ENCODE results near the gene LDLRAD3.

LDLRAD3 gene

DNA sequence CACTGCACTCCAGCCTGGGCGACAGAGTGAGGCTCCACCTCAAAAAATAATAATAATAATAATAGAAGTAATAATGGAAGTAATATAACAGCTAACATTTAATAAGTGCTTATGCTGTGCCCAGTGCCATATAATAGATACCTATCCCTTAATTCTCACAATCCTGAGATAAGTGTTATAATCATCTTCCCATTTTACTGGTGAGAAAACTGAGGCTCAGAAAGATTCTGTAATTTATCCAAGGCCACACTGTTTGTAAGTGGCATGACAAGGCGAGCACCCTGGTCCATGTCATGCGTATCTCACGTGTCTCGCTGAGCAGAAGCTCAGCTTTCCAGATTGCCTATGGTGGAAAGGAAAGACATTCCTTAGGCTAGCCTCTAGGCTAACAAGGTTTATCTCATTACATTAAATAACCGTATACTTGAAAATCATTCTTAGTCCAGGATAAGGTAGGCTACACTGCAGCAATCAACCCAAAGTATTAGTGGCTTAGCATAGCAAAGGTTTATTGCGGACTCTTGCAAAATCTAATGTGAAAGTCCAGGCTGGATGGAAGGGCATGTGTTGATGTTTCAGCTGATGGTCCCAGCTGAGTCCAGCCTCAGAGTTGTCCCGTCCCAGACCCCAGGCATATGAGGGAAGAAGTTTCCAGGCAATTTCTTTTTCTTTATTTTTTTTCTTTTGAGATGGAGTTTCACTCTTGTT lies 15.0 kb upstream of the LDLRAD3 start:
- DNase-seq, result no peak

DNA sequence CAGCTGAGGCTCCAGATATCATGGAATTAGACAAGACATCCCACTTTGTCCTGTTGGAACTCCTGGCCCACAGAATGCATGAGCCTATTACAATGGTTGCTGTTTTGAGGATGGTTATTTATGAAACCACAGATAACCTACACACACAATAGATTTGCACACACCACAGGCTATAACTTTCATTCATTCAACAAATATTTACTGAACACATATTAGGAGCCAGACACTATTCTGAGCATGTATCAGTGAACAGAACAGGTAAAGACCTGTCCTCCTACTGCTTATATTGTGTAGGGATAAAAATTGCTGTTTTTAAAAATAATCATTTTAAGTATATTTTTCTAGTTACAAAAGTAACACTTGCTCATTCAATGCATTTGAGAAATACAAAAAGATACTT lies 13.4 kb upstream of the LDLRAD3 start:
- no peak for DNase-seq

DNA sequence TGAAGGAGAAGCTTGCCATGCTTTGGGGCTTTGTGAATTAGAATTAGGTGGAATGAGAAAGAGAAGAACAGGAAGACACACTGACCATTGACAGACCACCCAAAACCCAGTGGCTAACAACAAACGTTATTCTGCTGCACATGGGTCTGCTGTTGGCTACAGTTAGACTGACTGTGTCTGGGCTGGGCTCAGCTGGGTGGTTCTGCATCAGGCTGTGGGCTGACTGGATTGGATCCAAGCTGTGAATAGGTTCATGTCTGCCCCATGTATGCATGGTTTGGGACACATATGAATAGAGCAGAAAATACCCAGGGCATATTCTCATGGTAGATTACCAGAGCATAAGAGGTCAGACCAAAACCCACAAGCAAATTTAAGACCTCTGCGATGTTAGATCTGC lies 11.7 kb upstream of the LDLRAD3 start:
- DNase-seq, result no peak

DNA sequence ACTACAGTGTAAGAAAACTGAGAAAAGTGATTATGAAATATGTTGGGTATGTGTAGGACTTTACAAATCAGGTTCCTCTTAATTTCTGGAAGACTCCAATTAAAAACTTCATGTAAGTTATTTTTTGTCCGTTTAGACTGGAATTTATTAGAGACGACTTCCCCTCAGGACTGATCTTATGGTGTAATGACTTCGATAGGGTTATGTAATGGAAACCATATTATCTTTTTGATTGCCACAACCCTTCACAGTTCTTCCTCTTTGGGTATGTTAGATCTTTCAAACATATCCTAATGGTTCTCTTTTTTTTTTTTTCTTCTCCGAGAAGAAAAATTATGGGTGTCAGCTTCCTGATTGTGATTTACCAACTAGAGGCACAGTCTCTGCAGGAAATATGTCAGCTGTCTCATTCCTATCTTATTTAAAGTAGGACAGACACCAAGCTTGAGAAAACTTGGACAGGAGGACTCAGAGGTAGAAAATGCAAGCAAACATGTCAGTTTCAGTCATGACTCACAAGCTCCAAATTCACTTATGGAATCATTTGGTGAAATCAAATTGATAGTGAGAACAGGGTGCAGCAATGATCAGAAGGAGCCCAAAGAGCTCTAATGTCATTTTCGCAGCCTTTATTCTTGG lies 11.1 kb upstream of the LDLRAD3 start:
- no peak for DNase-seq

DNA sequence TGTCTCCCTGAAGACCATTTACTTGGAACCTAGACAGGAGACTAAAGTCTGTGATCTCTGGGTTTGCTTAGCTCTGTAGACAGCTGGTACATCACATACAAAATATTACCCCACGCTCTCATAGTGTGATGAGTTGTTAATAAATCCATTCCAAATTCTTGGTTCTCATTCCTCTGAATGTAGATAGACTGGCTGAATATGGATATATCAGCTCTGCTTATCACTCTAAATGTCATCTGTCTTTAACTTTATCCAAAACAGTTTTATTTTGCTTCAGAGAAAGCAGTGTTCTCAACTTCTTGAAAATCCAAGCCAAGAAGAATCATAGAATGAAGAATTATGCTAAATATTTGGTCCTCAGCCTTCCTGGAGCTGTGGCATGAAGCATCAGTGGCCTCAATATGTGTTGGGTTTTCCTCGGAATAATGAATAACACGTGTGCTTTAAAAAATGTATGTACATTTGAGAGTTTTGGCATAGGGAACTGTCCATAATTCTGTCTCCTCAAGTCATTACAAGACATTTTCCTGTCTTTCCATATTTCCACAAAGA lies 10.5 kb upstream of the LDLRAD3 start:
- DNase-seq, result no peak

DNA sequence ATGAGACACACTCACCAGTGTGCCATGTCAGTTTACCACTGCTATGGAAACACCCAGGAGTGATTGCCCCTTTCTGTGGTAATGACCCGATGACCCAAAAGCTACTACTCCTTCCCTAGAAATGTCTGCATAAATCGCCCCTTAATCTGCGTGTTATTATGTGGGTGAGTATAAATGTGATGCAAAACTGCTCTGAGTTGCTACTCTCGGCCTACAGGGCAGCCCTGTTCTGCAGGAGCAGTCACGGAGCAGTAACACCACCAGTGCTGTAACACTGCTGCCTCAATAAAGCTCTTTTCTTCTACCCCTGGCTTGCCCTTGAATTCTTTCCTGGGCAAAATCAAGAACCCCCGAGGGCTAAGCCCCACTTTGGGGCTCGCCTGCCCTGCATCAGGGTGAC lies 9.6 kb upstream of the LDLRAD3 start:
- DNase-seq, result no peak

DNA sequence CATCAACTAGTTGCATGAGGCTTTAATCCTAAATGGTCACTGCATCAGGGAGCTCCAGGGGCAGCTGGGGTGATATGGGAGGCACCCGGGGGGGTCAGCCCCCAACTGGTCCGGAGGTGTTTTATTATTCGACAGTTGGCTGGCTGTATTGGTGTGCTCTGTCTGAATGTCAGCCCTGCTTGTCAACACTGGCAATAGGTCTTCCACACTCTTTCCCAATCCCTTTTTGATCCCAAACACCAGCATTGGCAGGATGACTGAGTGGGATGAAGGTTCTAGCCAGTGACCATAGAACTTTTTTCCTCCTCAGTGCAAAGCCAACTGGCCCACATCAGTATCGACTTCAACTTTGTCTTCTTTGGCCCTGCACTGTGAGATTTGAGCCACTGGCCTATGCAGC lies 8.9 kb upstream of the LDLRAD3 start:
- no peak for DNase-seq

DNA sequence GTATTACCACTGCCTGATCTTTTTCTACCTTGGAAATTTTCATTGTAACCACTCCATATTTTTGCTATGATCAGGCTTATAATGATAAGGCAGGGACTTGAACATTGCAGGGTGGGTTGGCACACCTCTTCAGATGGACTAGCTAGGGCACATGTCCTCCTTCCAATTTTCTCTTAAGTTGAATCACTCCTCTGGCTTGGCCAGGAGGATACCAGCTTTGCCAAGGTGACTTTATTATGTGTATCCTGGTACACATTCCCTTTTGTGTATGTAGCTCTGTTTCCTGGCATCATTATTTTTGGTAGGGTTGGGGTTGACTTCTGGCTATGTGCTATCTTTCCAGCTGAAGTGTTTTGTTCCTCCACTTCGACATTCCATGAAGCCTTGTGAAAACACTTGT lies 8.5 kb upstream of the LDLRAD3 start:
- DNase-seq, result no peak

DNA sequence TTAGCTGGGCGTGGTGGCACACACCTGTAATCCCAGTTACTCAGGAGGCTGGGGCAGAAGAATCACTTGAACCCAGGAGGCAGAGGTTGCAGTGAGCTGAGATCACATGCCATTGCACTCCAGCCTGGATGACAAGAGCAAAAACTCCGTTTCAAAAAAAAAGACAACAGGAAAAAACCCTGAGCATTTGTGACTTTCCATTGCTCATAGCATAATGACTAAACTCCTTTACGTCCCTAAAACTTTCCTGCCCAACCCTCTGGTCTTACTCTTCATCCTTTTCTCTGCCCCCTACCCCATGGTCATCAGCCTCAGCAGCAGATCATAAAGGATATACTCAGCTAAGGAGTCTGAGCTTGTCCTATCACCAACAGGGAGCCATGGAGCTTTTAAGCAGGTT lies 6.8 kb upstream of the LDLRAD3 start:
- no peak for DNase-seq

DNA sequence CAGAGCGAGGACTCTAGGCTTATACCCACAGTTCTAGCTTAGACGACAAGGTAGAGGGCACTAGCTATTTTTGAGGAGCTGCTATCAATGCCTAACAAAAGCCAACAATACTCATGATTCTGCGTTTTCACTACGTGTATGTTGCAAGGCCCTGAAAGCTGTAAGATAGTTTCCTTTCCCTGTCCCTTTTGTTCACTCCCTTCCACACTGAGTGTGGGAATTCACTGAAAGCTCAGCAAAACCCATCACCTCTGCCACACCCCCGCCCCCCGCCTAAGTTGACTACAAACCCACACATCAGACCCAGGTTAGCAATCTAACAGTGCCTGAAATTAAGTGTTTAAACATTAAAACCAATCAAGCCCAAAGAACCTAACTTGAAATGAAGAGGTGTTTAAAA lies 6.2 kb upstream of the LDLRAD3 start:
- no peak for DNase-seq

DNA sequence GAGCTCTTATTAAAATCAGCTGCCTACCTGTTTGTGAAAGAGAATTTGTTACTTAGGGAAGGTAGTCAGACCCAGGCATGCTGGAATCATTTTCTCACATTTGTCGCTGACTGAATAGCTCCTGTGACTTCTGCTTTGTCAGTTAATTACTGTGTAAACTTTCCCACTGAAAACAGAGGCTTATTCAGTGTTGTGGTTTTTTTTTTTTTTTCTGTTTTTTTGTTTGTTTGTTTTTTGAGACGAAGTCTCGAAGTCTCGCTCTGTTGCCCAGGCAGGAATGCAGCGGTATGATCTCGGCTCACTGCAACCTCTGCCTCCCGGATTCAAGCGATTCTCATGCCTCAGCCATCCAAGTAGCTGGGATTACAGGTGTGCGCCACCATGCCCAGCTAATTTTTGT lies 5.6 kb upstream of the LDLRAD3 start:
- DNase-seq, result no peak

DNA sequence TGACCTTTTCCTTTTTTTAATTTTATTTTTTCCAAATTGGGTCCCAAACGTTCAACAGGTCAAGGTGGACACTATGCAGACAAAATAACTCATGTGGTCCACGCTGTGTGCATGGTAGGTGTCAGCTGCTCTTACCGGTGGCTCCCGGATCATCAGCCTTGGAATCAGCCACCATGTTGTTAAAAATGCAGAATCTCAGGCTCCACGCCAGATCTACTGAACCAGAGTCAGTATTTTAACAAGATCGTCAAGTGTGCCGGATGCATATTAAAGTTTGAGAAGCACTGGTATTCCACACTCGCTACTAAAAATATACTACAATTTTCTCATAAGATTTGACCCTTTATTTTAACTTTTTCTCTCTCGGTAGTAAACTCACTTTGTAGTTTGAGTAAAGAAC lies 553 bp upstream of the LDLRAD3 start:
- no peak for DNase-seq

DNA sequence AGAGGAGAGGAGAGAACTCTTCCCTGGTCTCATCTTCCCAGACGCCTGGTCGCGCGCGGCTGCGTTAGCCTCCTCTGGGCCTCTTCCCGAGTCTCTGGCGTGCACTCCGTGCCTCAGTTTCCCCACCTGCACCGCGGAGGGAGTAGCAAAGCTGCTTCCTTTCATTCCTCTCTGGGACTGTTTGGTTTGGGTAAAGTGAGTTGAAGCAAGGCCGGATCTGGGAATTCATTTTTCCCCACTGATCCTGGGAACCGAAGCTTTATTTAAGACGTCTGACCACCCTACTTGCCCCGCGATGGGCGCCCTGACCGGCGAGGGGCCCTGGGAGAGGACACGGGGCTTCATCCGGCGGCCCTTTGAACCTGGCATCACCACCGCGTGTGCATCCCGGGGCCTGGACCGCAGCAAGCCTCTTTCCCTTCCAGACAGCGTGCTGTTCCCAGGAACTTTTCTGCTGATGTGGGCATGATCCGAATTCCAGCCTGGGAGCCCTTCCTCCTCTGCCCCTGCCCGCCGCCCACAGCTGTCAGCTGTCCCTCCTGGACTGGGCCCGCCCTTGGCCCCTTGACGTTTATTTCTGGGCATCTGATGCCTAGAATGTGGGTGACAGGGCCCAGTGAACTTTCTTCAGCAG lies 758 bp downstream of the LDLRAD3 start:
- DNase-seq, result no peak

DNA sequence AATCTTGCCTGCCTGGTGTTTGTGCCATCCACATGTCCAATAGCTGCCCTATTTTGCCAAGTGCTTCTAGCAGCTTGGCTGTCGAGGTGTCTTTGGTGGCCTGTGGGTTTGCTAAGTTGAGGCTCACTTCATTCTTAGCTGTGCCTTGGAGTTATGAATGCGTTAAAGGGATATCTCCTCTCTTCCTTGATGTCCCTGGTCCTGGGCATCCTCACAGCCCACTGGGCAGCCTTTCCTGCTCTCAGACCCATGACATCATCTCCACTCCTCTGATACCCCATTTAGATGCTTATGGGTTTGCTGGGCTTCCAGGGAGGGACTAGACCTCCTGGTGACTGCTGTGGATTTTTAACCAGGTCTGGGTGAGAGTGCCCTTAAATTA lies 1.3 kb downstream of the LDLRAD3 start:
- DNase-seq, result no peak

DNA sequence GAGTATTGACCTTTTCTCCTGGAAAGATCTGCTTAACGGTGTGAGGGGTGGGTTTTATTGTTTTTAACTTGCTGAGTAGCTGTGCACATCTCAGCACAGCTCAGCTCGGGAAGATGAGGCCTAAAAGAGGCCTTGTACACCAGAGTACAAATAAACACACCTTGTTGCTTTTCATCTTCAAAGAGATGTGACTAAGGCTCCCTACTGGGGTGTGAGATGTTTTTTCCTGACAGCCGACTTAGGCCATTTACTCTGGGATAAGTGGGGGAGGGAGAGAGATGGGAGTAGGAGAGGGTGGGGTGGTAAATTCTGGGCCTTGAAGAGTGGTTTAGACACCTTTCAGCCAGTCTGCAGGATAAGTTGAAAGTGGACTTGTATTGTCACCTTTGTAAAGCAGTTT lies 2.9 kb downstream of the LDLRAD3 start:
- DNase-seq, result no peak

DNA sequence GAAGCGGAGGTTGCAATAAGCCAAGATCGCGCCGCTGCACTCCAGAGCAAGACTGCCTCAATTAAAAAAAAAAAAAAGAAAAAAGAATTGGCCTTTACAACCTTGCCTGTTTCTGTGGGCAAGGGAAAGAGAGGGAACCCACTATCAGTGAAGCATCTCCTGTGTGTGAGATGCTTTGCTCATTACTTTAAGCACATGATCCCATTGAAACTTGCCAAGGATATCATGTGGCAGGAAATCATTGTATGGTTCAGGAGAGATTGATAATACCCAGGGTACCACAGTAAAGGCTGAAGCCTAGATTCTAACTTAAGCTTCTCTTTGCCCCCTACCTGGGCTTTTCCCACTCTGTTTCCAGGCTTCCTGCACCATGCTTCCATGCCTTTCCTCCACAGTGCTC lies 3.6 kb downstream of the LDLRAD3 start:
- DNase-seq, result no peak

DNA sequence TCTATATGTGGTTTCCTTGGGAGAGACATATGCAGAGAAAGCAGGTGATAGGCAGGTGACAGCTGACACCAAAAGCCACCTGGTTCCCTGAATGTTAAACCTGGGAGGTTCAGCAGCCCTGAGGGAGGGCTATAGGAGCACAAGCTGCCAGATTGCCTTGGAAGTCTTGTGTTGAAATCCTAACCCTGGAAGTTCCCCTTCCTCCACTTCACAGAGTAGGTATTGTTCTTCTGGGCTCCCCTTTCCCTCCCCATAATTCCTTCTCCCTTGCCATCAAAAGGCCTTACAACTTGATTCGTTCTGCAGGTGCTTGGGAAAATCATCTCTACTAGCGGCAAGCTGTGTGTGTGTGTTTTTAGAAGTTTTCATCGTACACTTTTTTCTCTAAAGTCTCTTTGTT lies 5.4 kb downstream of the LDLRAD3 start:
- DNase-seq, result no peak

DNA sequence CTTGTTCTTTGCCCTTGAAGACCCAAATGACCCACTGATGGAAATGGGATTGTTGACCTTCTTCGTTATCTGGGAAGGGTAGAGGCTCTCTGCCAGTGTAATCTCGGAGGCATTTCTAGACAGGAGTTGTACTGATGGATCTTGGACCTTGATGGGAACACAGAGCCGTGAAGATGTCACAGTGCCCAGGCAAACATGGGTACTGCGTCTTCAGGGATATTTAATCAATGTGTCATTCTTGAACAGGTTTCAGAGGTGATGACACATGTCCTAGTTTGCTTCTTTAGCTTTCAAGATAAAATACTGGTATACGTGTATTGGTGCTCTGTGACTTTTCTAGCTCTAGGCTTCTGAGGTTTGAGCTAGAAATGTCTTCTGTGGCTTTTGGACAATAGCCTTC lies 6.2 kb downstream of the LDLRAD3 start:
- no peak for DNase-seq

DNA sequence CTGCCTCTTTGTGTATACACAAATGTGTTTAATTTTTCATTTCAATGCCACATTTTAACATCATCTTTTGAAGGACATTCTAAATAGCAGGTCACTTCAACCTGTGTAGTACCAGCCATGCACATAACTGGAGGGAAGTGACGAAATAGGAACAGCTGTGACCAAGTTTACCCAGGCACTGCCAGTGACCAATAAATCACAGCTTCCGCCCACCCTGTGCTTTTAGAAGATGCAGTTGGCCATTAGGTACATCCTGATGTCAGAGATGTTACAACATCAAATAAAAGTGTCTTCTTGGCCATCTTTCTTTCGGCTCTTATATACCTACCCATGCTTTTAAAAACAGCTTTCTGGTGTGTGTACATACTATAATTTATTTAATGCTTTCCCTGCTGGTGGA lies 7.8 kb downstream of the LDLRAD3 start:
- DNase-seq, result no peak

DNA sequence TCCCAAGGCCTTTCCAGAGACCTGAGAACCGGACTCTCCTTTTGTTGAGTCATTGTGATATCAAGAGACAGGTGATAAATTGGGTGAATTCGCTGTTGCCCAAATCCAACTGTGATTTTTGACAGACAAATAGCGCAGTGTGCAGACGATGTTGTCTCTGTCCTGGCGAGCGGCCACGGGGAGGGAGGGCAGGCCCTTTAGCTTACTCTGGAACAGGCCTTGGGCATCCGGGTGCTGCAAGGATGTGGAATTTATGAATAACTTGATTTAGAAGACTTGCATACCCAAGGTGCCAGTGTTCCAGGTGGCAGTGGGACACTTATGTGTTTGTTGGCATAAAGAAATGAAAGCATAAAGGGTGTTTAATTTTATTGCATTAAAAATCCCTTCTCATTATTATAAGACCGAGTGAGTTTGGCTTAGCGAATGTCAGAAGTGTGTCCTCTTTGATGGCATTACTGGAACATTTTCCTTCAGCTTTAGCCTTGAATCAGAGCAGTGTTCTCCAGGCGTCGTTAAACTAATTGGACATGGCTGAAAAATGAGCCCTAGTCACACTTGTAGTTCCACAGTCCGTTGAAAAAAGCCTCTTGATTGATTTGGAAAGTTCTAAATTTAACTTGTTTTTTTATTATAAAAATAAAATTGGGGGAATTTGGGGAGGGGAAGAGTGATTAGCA lies 9.4 kb downstream of the LDLRAD3 start:
- no peak for DNase-seq

DNA sequence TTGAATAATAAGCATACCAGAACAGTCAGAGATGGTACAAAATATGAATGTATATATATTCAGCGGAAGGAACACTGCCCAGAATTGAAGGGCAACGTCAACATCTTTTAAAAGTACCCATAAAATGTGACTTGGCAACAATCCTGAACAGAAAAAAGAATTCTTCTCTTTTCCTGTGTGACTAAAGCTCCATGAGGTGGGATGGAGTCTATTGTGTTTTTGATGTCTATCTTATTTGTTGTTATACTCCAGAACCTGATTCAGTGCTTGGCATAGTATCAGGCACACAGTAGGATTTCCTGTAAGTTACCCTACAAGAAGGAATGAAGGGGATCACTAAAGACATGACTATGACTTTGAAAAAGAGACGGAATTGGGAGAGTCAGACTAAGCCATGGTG lies 10.3 kb downstream of the LDLRAD3 start:
- DNase-seq, result no peak

DNA sequence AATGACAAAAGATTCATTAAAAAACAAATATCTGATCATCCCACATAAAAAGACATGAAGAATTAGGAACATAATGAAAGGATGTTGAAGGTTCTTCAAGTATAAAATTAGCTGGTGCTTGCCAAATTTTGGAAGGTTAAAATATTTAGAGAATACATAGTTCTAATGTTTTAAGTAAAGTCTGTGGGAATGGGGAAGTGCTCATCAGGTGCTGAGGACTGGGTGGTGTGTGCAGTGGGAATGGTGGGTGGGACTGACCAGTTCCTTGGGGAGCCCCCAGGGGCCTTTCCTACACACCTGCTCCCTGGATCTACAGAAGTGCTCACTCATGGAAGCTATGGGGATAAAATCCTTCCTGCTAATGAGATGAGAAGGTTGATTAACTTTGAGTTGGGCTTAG lies 11.8 kb downstream of the LDLRAD3 start:
- DNase-seq, result no peak

DNA sequence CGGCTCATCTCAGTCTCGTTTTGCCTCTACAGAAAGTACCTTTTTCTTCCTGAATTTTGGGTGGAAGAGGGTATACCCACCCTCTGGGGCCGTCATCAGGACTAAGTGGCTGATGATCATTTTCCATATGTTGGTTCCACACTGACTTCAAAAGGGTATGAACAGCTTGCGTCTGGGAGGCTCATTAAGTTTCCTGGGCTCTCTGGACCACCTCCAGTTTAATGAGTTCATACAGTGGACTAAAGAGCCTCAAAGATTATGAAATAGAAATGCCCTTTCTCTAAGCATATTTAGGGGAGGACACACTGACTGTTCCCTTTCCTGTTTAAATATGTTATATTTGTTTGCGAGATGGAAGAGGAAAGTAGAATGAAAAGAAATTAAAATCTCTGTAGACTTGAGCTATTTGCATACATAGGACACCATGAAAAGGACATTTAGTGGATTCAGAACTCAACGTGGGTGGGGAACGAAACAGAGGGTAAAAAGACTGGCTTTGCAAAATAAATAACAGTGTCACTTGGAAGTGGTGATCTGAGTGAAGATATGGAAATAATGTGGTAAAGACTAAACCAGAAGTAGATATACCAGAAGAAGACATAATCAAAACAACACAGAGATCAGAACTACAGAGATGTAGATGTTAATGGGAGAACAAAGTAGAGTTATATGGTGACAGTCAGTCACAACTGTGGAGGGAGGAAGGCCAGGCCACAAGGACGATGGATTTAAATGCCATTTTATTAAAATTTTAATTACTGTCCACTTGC lies 18.7 kb downstream of the LDLRAD3 start:
- no peak for DNase-seq

Measured in activated T-cell treated with anti-CD3 and anti-CD28 coated beads, Interleukin-2, amount 50 U/mL, for 48 hours (primary cell).